HAP-1 (cell line): ENCODE results near the gene IFNA14.

Experiments
- DNase-seq, 2 experiments: peaks; one replicate each; pipeline ENCODE4 v3.0.0-alpha.2; 2016 to 2020; ENCODE audit warnings: low spot score in 2 of 2
- H3K27me3 ChIP-seq: fragments of 250-450 bp; sonication (Bioruptor Pico); 2 replicates; pipeline ENCODE4 v1.5.1; 2020; ENCODE audit warnings: low read depth, mild to moderate bottlenecking, moderate library complexity
- H3K36me3 ChIP-seq: fragments of 250-450 bp; sonication (Bioruptor Pico); replicated peaks from 2 replicates; pipeline ENCODE4 v1.5.1; 2020; ENCODE audit warnings: mild to moderate bottlenecking
- H3K4me1 ChIP-seq: fragments of 250-450 bp; sonication (Bioruptor Pico); 2 replicates; pipeline ENCODE4 v1.5.1; 2020; ENCODE audit warnings: mild to moderate bottlenecking
- H3K4me3 ChIP-seq: fragments of 250-450 bp; sonication (Bioruptor Pico); 2 replicates; pipeline ENCODE4 v1.5.1; 2020; ENCODE audit warnings: mild to moderate bottlenecking, moderate library complexity
- H3K9me3 ChIP-seq: fragments of 250-450 bp; sonication (Bioruptor Pico); 2 replicates; pipeline ENCODE4 v1.5.1; 2020; ENCODE audit warnings: mild to moderate bottlenecking, moderate library complexity
- in situ Hi-C: fragments of 300-500 bp; cut with MboI; formaldehyde crosslinking; loops from 3 replicates; pipeline ENCODE4 v1.14.3; 2020; ENCODE audit warnings: low sequenced_read_pairs, inconsistent platforms, mixed read lengths

The IFNA14 gene

DNA sequence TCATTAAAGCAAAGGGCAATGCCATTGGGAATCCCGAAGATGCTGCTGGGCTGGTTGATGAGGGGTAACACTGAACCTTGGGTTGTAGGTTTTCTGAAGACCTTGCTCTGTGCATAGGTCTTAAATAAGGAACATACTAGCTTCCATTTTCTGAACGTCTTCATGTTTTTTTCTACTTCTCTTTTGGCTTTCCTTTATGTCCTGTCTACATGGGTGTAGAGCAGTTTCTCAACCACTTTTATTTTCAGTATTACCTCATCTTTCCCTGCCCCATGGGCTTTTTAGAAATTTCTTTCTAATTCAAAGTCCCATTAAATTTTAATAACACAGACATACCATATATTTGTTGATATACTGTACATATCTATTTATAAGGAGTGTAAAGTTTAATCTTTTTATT, at the start of gene IFNA14:
Gene IFNA14, minus strand, starts transcription at position 95 of the 400 bp plus-strand sequence. Its CDS starts 70 bp downstream, at position 25.
- no peaks in the 10 kb centered on the region for H3K4me1 ChIP-seq
- H3K9me3 ChIP-seq, result no peaks in the 10 kb centered on the region
- H3K27me3 ChIP-seq, result no peaks in the 10 kb centered on the region
- DNase-seq, result no peak
- no peak within 1 kb of the TSS for H3K4me3 ChIP-seq
- H3K36me3 ChIP-seq, result no peaks in the 10 kb centered on the region
- in situ Hi-C loops, result no loop called here

DNA sequence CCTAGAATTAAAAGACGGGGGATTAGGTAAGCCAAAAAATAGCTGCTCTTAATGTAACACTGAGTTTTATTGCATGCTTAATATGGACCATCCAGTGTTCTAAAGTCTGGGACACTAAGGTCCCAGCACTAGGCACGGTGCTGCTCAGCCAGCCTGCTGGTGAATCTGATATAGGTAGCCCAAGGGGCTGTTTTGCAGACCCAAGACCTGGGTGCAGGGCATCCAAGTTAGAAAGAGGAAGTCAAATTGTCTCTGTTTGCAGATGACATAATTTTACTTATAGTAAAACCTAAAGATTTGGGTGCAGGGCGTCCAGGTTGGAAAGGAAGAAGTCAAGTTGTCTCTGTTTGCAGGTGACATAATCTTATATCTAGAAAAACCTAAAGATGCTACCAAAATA, 47.5 kb upstream of the IFNA14 start:
- DNase-seq, result no peak
- H3K27me3 ChIP-seq, result no peaks in the 10 kb centered on the region
- in situ Hi-C loops, result no loop called here
- no peaks in the 10 kb centered on the region for H3K9me3 ChIP-seq
- H3K4me3 ChIP-seq, result no peak overlapping the region
- no peaks in the 10 kb centered on the region for H3K4me1 ChIP-seq
- no peaks in the 10 kb centered on the region for H3K36me3 ChIP-seq

DNA sequence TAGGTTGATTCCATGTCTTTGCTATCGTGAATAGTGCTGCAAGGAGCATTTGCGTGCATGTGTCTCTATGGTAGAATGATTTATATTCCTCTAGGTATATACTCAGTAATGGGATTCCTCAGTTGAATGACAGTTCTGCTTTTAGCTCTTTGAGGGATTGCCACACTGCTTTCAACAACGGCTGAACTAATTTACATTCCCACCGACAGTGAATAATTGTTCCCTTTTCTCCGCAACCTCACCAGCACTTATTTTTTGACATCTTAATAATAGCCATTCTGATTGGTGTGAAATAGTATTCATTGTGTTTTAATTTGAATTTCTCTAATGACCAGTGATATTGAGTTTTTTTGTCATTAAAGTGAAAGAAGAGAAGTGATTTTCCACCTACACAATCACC, 46.9 kb upstream of the IFNA14 start:
- H3K9me3 ChIP-seq, result no peaks in the 10 kb centered on the region
- no peaks in the 10 kb centered on the region for H3K4me1 ChIP-seq
- no peaks in the 10 kb centered on the region for H3K36me3 ChIP-seq
- H3K27me3 ChIP-seq, result no peaks in the 10 kb centered on the region
- in situ Hi-C loops, result no loop called here
- DNase-seq, result no peak
- H3K4me3 ChIP-seq, result no peak overlapping the region

DNA sequence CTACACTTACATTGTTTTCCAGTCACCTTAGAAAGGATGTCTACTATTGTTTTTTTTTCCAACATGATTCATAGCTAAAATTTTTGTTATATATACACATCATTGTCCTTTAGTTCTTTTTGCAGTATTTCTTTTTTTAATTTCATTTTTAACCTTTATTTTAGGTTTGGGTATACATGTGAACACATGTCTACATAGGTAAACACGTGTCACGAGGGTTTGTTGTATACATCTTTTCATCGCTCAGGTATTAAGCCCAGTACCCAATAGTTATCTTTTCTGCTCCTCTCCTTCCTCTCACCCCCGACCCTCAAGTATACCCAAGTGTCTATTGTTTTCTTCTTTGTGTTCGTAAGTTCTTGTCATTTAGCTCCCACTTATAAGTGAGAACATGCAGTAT, 46.3 kb upstream of the IFNA14 start:
- Histone ChIP-seq H3K4me1 (no peaks in the 10 kb centered on the region), H3K27me3 (no peaks in the 10 kb centered on the region), H3K36me3 (no peaks in the 10 kb centered on the region), H3K9me3 (no peaks in the 10 kb centered on the region), H3K4me3 (no peak overlapping the region)
- DNase-seq, result no peak
- in situ Hi-C loops, result no loop called here

DNA sequence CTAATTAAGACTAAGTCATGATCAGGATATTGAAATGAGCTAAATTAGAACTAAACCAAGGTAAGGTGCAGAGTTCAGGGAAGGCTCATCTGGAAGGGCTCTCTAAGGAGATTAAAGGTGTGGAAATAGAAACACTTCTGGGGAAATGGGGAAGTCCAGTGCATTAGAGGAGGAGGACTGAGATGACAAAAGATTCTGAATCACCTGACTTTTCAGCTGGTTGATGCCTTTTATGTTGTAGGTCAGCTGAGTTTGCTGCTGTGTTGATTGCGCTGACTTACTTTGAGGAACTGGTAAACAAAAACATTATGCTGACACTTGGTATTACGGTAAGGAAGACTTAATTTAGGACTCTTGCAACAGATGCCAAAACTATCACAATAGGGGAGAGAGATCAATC, 41.5 kb upstream of the IFNA14 start:
- in situ Hi-C loops, result no loop called here
- no peaks in the 10 kb centered on the region for H3K4me1 ChIP-seq

DNA sequence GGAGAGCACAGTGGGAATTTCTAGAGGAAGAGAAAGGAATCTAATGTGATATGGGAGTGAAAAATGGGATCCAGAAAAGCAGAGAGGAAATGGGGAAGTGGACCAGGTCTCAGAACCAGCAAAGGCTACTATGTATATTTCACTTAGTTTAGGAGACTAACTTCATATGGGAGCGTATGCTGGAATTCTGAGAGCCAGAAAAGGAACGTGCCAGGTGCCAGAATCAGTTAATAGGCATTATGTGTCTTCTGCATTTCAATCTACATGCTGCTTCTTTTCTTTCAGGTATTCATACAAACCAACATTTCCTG, 28.5 kb upstream of the IFNA14 start:
- in situ Hi-C loops, result no loop called here
- Histone ChIP-seq H3K4me3 (no peak overlapping the region), H3K4me1 (no peaks in the 10 kb centered on the region), H3K27me3 (peaks cover 14% of the 10 kb centered on the region), H3K36me3 (no peaks in the 10 kb centered on the region), H3K9me3 (no peaks in the 10 kb centered on the region)
- DNase-seq, result no peak

More for the DNA sequence above, 41.5 kb upstream of the IFNA14 start:
- DNase-seq, result no peak
- H3K9me3 ChIP-seq, result no peaks in the 10 kb centered on the region
- H3K36me3 ChIP-seq, result no peaks in the 10 kb centered on the region
- H3K27me3 ChIP-seq, result no peaks in the 10 kb centered on the region
- no peak overlapping the region for H3K4me3 ChIP-seq

DNA sequence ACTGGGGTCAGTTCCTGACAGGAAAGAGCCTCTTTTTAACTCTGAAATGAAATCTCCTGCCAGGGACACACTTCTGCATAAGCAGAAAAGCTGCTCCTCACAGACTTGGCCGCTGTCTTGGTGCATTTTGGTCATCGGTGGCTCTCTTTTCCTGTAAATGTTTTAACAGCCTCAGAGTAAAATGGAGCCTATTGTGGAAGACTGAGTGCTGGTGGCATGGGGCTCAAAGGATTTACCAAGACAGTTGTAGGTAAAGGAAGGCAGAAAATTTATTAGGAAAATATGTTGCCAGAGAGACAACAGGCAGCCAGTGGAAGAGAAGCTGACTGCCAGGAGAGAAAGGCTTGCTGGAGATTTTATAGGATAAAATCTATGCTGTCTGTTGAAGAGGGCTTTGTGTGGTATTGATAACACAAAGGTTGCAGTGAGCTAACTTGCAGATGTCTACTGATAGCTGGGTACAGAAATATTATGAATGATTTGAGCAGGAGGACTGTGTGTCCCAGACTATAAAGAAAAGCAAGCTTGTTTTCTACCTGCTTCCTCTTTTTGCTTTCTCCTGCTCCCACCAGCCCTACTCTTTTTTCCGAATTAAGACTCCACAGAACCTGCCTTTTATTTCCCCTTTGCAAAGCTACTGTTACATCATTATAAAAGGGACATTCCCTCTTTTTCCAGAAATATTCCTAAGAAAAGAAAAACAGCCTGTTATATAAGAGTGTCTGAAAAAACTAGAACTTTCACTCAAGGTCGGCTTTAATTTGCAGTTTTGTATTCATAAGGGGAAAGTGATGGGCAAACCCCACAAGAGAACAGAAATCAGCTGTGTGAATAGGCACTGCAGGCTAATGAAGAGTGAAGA, 27.9 kb upstream of the IFNA14 start:
- Histone ChIP-seq H3K27me3 (peaks cover 14% of the 10 kb centered on the region), H3K36me3 (no peaks in the 10 kb centered on the region), H3K4me3 (no peak overlapping the region), H3K9me3 (no peaks in the 10 kb centered on the region), H3K4me1 (no peaks in the 10 kb centered on the region)
- in situ Hi-C loops, result no loop called here
- no peak for DNase-seq

DNA sequence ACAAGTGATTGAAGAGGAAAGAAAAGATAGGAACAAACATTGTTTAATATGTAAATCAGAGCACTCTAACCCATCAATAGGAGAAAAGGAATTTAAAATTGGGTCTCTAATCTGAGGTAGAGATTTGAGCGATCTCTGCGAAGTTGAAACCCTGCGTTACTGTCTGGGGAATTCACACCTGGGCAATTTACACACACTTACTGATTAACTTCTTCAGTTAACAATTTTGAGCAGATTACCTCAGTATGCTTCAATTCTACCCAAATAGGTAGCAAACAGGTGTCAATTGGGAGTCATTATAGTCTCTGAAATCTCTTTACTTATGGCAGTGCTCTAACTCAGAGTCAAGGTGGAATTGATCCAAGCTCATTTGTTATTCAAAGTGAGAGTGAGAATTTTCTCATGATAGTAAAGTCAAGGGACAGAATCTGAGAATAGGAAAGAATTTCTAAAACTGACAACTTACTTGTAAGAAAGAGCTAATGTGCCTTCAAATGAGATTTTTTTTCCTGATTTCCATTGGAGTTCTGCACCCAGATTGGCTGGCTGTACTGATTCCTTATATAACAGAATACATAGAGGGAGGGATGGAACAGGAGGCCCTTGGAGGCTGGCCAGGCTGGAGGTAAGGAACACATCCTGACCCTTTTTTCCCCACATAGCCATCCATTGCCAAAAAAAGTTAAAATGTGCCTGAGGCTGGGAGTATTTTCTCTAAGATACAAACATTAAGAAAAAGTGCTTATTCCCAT, 27.1 kb upstream of the IFNA14 start:
- no peaks in the 10 kb centered on the region for H3K4me1 ChIP-seq
- H3K36me3 ChIP-seq, result no peaks in the 10 kb centered on the region
- no peaks in the 10 kb centered on the region for H3K9me3 ChIP-seq
- in situ Hi-C loops, result no loop called here
- DNase-seq, result no peak
- peaks cover 14% of the 10 kb centered on the region for H3K27me3 ChIP-seq
- H3K4me3 ChIP-seq, result no peak overlapping the region

DNA sequence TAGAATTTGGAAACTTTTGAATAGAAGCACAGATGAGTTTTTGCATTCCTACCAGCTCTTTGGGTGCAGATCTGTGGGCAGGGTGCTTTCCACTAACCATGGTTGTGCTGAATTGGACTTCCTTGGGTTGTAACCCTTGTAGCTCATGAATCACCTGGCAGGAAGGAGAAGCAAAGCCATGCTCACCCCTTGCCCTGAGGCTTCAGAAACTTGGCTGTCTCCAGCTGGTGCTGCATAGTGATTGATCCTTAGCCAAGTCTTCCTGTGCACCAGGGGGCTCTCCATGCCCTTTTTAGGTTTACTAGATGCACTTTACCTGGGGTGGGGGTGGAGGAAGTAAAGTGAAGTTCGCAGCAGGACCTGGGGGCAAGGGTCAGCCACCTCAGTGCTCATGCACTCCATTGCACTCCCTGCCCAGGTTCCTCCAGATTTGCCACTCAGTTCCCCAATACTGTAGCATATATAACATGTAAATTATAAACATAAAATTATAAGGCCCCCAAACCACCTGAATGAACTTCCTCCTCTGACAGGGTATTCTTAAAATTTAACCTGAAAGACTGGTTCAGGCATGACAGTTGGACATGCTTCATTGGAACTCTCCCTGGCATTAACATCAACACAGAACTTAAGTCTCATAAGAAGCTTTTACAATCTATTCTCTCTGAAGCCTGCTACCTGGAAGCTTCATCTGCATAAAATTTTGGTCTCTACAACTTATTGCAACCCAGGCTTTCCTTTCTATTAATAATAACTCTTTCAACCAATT, 25.8 kb upstream of the IFNA14 start:
- DNase-seq, result no peak

DNA sequence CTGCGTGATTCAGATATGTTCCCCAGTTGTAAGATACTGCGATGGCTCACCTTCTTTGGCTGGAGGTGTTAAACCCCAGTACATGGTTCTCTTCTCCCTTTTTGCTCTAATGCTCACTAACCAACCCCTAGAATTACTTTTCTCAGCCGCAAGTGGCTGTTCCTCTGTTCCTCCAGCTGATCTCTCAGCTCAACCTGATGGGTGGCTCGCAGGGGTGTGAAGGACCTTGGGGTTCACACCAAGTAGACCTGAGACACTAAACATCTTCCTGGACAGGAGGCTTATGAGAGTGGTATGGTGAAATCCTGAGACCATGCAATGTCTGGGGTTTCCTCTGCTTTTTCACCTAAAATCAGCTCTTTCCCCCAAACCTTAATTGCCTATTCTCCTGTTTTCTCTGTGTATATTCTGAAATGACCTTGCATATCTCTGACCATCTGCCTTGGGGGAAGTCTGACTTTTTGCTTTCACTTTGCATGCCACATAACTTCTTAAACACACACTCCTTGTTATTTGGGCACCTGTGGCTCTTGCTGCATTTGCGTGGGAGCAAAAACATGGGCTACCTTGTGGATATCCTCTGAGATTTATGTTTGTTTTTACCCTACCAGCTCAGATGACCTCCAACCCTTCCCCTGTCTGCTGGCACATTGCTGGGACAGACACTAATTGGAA, 15.9 kb upstream of the IFNA14 start:
- no peaks in the 10 kb centered on the region for H3K9me3 ChIP-seq
- DNase-seq, result no peak
- in situ Hi-C loops, result no loop called here
- no peaks in the 10 kb centered on the region for H3K36me3 ChIP-seq
- H3K4me3 ChIP-seq, result no peak overlapping the region
- H3K4me1 ChIP-seq, result no peaks in the 10 kb centered on the region
- H3K27me3 ChIP-seq, result no peaks in the 10 kb centered on the region; the same call in 1 of the 2 replicates

More for the DNA sequence above, 25.8 kb upstream of the IFNA14 start:
- Histone ChIP-seq H3K36me3 (no peaks in the 10 kb centered on the region), H3K9me3 (no peaks in the 10 kb centered on the region), H3K4me3 (no peak overlapping the region), H3K4me1 (no peaks in the 10 kb centered on the region), H3K27me3 (peaks cover 12% of the 10 kb centered on the region)
- in situ Hi-C loops, result no loop called here

DNA sequence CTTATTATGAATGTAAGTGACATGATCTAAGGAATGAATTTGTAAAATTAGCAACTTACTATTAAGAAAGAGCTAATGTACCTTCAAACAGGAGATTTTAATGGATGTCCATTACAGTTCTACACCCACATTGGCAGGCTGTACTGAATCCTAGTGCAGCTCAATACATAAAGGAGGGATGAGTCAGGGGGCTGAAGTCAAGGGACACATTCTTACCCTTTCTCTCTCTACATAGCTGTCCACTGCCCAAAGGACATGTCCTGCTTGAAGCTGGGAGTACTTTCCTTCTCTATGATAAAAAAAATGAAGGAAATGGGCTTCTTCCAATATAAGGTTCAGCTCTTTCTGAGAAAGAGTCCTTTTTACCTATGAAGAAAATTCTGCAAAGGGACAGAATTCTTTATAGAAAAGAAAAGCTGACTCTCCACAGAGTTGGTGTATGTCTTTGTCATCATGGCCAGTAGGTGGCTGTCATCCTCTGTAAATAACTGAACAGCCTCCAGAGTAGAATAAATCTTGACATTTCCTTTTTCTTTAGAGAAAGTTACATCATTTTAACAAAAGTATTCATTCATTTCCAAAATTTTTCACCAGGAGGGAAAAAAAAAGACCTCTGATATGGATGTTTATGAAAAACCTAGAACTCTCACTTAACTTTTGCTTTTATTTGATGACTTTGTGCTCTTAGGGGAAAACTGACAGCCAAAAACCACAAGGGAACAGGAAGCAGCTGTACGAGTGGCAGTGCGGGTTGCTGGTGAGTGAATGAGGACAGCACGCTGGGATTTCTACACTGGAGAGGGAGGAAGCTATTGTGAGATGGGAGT, 13.1 kb upstream of the IFNA14 start:
- peak in 1 of 2 experiments; percentile 14 for DNase-seq
- in situ Hi-C loops, result no loop called here

DNA sequence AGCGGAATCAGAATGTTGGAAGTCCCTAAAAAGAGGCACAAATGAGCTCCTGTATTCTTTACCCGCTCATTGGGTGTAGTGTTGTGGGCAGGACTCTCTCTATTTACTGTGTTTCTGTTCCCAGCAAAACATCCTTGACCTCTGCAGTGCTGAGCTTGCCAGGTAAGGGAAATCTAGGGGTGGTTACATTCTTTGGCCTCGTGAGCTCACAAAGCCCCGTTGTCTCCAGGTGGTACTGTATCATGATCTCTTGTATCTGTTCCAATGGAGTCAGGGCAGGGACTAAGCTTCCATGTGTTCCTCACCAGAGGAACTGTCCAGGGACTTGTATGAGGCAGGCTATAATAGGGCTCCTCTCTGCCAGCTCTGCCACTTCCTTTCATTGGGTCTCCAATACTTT, 11.8 kb upstream of the IFNA14 start:
- H3K4me3 ChIP-seq, result no peak overlapping the region
- no peaks in the 10 kb centered on the region for H3K4me1 ChIP-seq
- H3K9me3 ChIP-seq, result no peaks in the 10 kb centered on the region
- no peaks in the 10 kb centered on the region for H3K36me3 ChIP-seq
- in situ Hi-C loops, result no loop called here
- no peaks in the 10 kb centered on the region; the same call in 1 of the 2 replicates for H3K27me3 ChIP-seq
- no peak for DNase-seq

More for the DNA sequence above, 13.1 kb upstream of the IFNA14 start:
- Histone ChIP-seq H3K36me3 (no peaks in the 10 kb centered on the region), H3K4me1 (no peaks in the 10 kb centered on the region), H3K4me3 (no peak overlapping the region), H3K27me3 (no peaks in the 10 kb centered on the region; the same call in 1 of the 2 replicates), H3K9me3 (no peaks in the 10 kb centered on the region)

DNA sequence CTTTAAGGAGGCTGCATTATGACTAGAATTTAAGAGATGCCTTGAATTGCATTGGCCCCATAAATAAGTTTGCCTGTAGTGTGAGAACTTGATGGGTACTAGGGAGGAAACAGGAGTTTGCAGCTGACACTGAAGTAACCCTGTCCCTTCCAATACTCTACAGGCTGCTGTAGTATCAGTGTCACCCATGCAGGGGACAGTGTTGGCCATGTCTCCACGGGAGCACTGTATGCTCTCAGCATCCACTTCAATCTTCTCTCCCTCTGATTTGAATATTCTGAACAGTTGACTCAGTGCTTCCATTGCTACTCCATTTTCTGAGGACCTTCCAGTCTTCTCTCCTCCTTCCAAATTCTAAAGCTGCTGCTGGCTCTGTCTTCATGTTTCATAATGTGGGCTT, 11.4 kb upstream of the IFNA14 start:
- no peaks in the 10 kb centered on the region for H3K9me3 ChIP-seq
- H3K36me3 ChIP-seq, result no peaks in the 10 kb centered on the region
- DNase-seq, result no peak
- in situ Hi-C loops, result no loop called here
- no peaks in the 10 kb centered on the region; the same call in 1 of the 2 replicates for H3K27me3 ChIP-seq
- no peak overlapping the region for H3K4me3 ChIP-seq
- H3K4me1 ChIP-seq, result no peaks in the 10 kb centered on the region
